Esophagus (tissue), 2 donors: ENCODE results near the gene F11R. TPM values are rescaled to one million over a fixed set of nuclear protein-coding genes. Genes with fewer than 3 reads are reported as not detected.

Experiments used
- H3K27ac ChIP-seq, 2 donors: one replicate each; pipeline ENCODE4 v1.5.1; 2013; ENCODE audit warnings: low read depth in 2 of 2, mild to moderate bottlenecking in 2 of 2, inconsistent platforms in 1 of 2, low read length in 1 of 2, moderate library complexity in 1 of 2
- H3K27me3 ChIP-seq, 2 donors: one replicate each; pipeline ENCODE4 v1.6.1; 2013; ENCODE audit warnings: low read length in 2 of 2, control low read depth in 1 of 2, mild to moderate bottlenecking in 1 of 2; ENCODE audit not compliant: insufficient read depth in 2 of 2, control insufficient read depth in 1 of 2
- H3K36me3 ChIP-seq, 2 donors: one replicate each; pipeline ENCODE4 v1.6.1; 2013; ENCODE audit warnings: low read length in 1 of 2; ENCODE audit not compliant: control insufficient read depth in 2 of 2, insufficient read depth in 2 of 2
- H3K4me1 ChIP-seq, 2 donors: one replicate each; pipeline ENCODE4 v1.6.1; 2013; ENCODE audit warnings: low read length in 1 of 2; ENCODE audit not compliant: control insufficient read depth in 2 of 2, insufficient read depth in 2 of 2
- H3K4me3 ChIP-seq, 2 donors: one replicate each; pipeline ENCODE4 v1.5.1; 2013; ENCODE audit warnings: low read length in 2 of 2, mild to moderate bottlenecking in 2 of 2, low read depth in 1 of 2, moderate library complexity in 1 of 2
- H3K9me3 ChIP-seq, 2 donors: one replicate each; pipeline ENCODE4 v1.6.1; 2013; ENCODE audit warnings: mild to moderate bottlenecking in 2 of 2, low read depth in 1 of 2, low read length in 1 of 2, moderate library complexity in 1 of 2; ENCODE audit not compliant: control insufficient read depth in 2 of 2, insufficient read depth in 1 of 2
- WGBS, 2 donors: extraction: QIAGEN DNeasy Blood & Tissue Kit; methylation state at CpG; one replicate each; pipeline ENCODE4 v1.1.7; 2013; 5-methylcytosine and 5-hydroxymethylcytosine counted together
- polyA plus RNA-seq, 2 donors: library from polyadenylated mRNA; stranded (reverse); fragments of 200-250 nt; gene quantifications; one replicate each; pipeline ENCODE4 v1.2.3, GENCODE V29; 2013
- donor health status: healthy with polysubstance abuse.
- donor health status: Bipolar disorder and iron deficiency.

Gene F11R
- polyA plus RNA-seq, 2 donors, result 56.5 to 76.4 TPM

DNA sequence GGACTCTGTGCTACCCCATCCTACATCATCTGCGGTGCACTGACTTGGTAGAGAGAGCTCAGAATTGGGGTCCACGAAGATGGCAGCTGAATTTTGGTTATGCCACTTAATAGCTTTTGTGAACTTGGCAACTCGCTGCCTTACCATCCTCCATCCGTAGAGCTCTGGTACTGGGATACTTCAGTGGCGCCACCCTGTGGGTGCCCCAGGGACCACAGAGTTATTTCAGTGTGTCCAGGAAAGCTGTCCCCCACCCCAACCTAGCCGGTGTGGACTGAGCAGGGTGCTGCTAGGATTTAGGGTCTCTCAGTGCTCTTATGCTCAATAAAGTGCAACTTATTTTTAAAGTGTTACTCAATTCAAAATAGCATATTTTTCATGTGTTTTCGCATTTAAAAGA is 33.9 kb upstream of the F11R start:
- H3K4me3 ChIP-seq, result no peak overlapping the region
- no peak overlapping the region for H3K27ac ChIP-seq
- peaks cover 6 to 18% of the 10 kb centered on the region in 2 donors for H3K36me3 ChIP-seq
- H3K27me3 ChIP-seq, result no peaks in the 10 kb centered on the region
- H3K9me3 ChIP-seq, result no peaks in the 10 kb centered on the region
- no peaks in the 10 kb centered on the region for H3K4me1 ChIP-seq
- 78 to 85% methylated on average over 7 of the region's 7 CpGs for WGBS, 2 donors

DNA sequence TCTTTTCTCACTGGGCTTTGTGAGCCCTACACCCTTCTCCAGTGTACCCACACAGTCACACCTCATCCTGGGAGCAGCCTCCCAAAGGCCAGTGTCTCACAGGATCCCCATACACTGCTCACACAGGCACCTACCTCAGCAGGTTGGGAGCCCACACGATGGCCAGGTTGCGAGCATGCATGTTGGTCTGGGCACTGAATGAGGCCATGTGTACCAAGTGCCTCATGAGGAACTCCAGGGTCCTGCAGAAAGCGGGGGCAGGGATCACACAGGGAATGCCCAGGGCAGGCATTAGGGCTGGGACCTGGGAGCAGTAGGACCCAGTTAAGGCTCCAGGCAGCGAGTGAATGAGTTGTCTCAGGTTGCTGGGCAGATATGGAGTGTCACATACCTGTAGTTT is 33.3 kb upstream of the F11R start:
- H3K27ac ChIP-seq, result no peak overlapping the region
- no peak overlapping the region for H3K4me3 ChIP-seq
- peaks cover 6 to 21% of the 10 kb centered on the region in 2 donors for H3K36me3 ChIP-seq
- H3K4me1 ChIP-seq, result no peaks in the 10 kb centered on the region
- H3K9me3 ChIP-seq, result no peaks in the 10 kb centered on the region
- no peaks in the 10 kb centered on the region for H3K27me3 ChIP-seq
- WGBS, 2 donors, result 86 to 91% methylated on average over 4 of the region's 4 CpGs

DNA sequence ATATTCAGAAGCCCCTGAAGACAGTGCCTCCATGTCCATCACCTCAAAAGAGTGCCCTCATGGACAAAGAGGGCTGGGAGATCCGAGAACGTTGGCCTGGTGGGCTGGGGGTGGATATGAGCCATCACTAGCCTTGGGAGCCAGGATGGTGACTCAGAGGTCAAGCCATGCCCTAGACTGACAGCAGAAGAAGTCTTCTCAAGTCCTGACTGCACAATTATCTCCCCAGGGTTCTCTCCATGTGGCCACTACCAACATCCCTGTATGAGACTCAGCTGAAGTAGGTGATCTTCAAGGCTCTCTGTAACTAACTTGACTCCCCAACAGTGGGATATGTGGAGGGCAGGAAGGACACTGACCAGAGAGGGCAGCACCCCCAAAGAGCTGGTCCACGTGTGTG is 31.9 kb upstream of the F11R start:
- WGBS, 2 donors, result 78 to 83% methylated on average over 3 of the region's 3 CpGs
- H3K36me3 ChIP-seq, result peaks cover 6 to 31% of the 10 kb centered on the region in 2 donors
- H3K27ac ChIP-seq, result no peak overlapping the region
- H3K9me3 ChIP-seq, result no peaks in the 10 kb centered on the region
- no peaks in the 10 kb centered on the region for H3K27me3 ChIP-seq
- peaks cover 0 to 4% of the 10 kb centered on the region in 2 donors for H3K4me1 ChIP-seq
- no peak overlapping the region for H3K4me3 ChIP-seq

DNA sequence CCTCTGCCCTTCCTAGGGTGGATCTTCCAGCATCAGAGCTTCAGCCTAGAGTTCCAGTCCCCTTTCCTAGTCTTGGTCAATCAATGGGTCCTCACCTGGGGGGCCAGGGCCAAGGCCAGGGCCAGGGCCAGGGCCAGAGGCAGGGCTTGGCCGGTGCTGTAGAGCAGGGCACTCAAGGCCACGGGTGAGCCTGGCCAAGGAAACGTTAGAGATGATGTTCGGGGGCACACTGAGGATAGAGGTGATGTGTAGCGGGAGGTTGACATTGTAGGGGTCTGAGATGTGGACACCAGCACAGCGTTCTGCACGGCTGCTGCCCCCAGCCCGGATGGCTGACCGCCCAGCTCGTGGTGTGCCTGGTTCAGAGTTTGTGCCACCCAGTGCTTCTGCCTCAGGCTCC is 30.3 kb upstream of the F11R start:
- Histone ChIP-seq H3K36me3 (peaks cover 4 to 31% of the 10 kb centered on the region in 2 donors), H3K27me3 (no peaks in the 10 kb centered on the region), H3K9me3 (no peaks in the 10 kb centered on the region), H3K4me3 (no peak overlapping the region), H3K27ac (no peak overlapping the region), H3K4me1 (peaks cover 0 to 4% of the 10 kb centered on the region in 2 donors)
- WGBS, 2 donors, result 88 to 95% methylated on average over 10 of the region's 10 CpGs

DNA sequence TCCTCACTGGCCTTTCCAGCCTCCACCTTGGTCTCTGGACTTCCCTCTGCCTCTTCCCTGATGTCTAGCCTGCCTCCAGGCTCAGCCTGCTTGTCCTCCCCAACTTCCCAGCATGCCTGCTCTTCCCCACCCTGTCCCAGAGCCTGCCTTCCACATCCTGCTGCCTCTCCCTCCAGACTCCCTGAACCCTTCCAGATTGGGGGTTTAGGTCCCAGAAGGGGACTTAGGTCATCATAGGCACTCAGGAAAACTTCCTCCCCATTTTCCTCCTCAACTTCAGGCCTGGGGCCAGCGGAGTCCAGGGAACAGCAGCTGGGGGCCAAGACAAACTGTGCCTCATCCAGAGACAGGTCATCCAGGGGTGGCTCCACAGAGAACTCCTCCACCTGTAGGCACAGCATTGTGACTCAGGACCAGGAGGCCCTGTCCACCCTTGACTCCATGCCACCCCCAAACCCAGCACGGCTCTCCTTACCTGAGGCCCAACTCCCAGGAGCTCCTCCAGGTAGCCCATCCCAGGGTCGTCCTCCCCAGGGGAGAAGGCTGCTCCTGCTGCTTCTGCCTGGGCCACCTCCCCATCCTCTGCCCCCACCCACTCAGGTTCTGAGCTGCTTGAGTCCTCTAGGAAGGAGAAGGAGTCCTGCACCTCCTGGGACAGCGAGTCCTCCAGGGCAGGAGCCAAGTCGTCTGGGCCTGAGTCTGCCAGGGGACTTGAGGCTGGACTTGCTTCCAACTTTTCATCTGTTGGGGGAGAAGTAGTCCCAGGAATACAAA is 28.2 kb upstream of the F11R start:
- Histone ChIP-seq H3K4me3 (no peak overlapping the region), H3K27ac (no peak overlapping the region), H3K9me3 (no peaks in the 10 kb centered on the region), H3K27me3 (no peaks in the 10 kb centered on the region), H3K36me3 (peaks cover 3 to 27% of the 10 kb centered on the region in 2 donors), H3K4me1 (peaks cover 0 to 4% of the 10 kb centered on the region in 2 donors)
- WGBS, 2 donors, result 91% methylated on average over 5 of the region's 5 CpGs

DNA sequence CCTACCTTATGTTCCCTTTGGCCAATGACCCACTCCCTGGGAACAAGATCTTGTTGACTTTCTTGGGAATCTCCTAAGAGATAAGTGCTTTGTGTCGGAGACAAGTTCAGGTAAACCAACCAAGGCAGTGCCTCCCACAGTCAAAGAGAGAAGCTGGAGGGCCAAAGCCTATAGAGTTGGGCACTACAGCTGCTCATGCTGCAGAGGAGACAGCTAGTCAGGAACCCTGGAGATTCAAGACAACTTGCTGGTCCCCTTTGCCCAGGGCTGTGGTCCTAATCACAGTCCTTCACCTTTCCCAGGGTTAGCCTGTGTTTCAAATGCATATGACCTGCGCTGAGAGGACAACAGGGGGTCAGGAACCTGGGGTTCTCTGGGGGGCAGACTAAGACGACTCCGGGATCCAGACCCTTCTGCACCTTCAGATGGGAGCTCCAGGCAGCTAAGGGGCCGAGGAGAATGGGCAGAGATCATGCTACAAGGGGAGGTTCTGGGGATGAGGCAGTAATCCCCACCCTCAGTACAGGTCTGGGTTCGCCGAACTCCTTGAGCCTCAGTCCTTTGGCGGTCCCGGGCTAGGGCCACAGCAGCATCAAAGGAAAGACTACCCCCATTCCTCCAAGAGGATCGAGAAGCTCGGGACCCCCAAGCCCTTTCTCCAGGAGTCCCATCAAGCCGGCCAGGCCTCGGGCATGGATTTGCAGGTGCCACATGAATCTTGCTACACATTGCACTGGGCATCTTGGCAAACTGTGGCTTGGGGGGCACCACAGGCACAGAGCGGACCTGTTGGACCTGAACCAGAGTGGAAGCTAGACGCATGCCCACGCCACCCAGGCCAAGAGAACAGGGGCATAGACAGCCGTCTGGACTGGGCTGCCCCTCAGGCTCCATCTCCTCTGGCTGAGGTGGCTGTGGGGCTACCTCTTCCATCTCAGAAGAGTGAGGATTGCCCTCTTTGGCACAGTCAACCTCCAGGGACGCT is 26.8 kb upstream of the F11R start:
- Histone ChIP-seq H3K27me3 (no peaks in the 10 kb centered on the region), H3K9me3 (no peaks in the 10 kb centered on the region), H3K4me3 (no peak overlapping the region), H3K36me3 (peaks cover 0 to 21% of the 10 kb centered on the region in 2 donors), H3K4me1 (peaks cover 0 to 4% of the 10 kb centered on the region in 2 donors), H3K27ac (peak overlapping the region in 1 of 2 donors; percentile 36)
- 97% methylated on average over 18 of the region's 18 CpGs for WGBS, 2 donors

DNA sequence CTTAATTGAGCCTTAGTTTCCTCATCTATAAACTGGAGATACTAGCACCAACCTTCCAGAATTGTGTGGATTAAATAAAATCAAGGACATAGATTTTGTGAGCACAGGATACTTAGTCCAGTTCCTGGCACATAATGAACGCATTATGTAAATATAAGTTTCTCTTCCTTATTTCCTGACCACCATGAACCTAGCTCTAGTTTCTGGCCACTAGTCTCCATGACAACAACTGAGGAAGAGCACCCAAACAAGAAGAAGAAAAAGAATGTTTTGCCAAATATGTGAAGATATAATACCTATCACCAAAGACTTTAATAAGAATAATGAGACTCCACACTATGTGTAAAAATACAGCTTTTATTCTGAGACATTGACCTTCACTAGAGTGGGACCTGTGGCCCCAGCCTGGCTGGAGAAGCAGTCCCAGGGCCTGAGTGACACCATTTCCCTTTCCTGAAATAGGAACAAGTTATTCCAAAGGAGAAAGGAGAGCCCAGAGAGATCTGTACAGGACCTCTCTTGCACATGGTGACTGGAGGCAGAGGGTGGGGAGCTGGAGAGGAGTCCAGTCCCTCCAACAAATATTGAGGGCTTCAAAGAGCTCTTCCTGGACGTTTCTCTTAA is 25.8 kb upstream of the F11R start:
- no peaks in the 10 kb centered on the region for H3K9me3 ChIP-seq
- peaks cover 0 to 4% of the 10 kb centered on the region in 2 donors for H3K4me1 ChIP-seq
- 61 to 69% methylated on average over 2 of the region's 2 CpGs for WGBS, 2 donors
- no peaks in the 10 kb centered on the region for H3K27me3 ChIP-seq
- peak overlapping the region; percentile 93 to 96 for H3K27ac ChIP-seq
- peak overlapping the region; percentile 72 to 97 for H3K4me3 ChIP-seq
- peaks cover 7 to 27% of the 10 kb centered on the region in 2 donors for H3K36me3 ChIP-seq

DNA sequence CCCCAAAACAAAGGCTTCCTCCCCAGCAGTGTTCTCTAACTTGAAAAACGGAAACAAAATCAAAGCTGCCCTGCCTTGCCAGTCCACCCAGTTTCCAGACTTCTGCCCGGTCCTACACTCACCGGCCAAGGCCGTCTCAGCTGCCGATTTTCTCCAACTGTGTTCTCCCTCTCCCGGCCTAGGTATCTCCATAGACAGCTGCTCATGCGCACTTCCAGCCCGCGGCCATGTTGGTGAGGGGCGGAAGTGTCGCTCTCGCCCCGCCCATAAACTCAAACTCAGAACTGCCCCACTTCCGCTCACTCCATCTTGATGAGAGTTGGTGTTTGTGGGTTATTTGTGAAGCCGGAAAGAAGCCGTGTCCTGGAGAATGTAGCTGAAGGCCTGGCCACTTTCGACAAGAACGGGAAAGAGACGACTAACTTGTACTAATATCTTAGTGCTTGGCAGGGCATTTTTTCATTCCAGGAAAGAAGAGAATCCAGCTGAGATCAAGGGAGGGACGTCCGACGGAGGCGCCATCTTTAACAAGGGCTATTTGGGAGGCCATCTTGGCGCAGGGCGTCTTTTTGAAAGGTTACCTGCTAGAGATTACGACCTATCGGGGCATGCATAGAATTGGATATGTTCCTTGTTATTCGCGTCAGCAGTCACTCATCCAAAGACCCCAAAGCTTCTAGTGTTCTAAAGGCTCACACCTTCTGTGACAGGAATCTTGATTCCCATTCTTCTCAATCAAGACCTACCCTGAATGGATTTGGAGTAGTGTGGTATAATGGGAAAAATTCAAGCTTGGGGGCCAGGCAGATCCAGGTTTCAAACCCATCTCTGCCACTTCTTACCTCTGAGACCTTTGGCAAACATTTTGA is 25.0 kb upstream of the F11R start, which contains the start of gene USF1:
Gene USF1 (minus strand): TSS at position 242 of the 869 bp plus-strand sequence. CDS start 2,702 bp downstream, outside the sequence.
- H3K4me1 ChIP-seq, result peaks cover 0 to 4% of the 10 kb centered on the region in 2 donors
- peaks cover 9 to 29% of the 10 kb centered on the region in 2 donors for H3K36me3 ChIP-seq
- H3K27me3 ChIP-seq, result no peaks in the 10 kb centered on the region
- WGBS, 2 donors, result 0% methylated on average over 29 of the region's 29 CpGs
- H3K9me3 ChIP-seq, result no peaks in the 10 kb centered on the region
- peak within 1 kb of the TSS; percentile 93 to 96 for H3K27ac ChIP-seq
- peak within 1 kb of the TSS; percentile 72 to 97 for H3K4me3 ChIP-seq
